ENCODE measurements around the gene NHEJ1. TPM values are rescaled to one million over a fixed set of nuclear protein-coding genes. Genes with fewer than 3 reads are reported as not detected.
"Not testable (repeated sequence)": the region's sequence is repeated elsewhere in the genome, so short reads cannot be mapped to it uniquely, and the experiment has no call there.

Gene NHEJ1
- total and polyA plus RNA-seq, 2 experiments from 2014 or later = 8.4 to 9.4 TPM

DNA sequence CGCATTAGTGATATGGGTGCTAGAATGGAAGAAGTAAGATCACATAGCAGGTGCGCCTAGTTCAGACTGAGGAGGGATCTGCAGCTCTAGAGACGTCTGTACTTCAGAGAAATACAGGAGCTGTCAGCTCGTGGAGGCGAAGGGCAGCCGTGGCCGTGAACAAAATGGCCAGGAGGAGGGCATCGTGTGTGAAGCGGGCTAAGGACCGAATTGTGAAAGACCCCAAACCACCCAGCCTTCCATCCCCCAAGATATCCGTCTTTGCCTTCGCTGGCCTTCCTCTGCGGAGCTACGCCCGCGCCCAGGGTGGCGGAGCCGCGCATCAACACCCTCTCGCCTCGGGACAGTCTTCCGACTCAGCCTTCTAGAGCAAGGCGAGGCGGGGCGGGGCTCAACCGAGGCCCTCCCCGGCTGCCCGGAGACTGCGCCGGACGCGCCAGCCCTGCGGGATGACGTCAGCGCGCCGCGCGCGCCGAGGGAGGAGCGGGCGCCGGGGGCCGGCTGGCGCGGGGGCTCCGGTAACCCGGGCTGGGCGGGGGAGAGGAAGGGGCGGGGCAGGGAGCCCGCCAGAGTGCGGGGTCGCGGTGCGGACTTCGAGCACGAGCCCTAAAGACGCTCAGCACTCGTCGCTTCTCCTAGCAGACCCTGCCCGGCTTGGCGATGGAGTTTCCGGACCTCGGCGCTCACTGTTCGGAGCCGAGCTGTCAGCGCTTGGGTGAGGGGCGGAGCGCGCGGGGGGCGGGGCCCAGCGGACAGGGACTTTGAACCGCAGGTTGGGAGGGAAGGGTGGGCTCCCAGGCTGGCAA lies 45.9 kb upstream of the NHEJ1 start, which contains the start of gene ZFAND2B:
Gene ZFAND2B, plus strand, starts transcription at position 455 of the 806 bp plus-strand sequence. Its CDS starts 206 bp downstream, at position 661.
- peak within 1 kb of the TSS; percentile 86 for H3K27ac ChIP-seq
- H3K27me3 ChIP-seq = no peaks in the 10 kb centered on the region
- DNase-seq (ENCODE audit: low read depth in 1 of 2, low spot score in 1 of 2) = peak; percentile 95 to 97
- peak within 1 kb of the TSS; percentile 69 for H3K4me3 ChIP-seq
- no peaks in the 10 kb centered on the region for H3K9me3 ChIP-seq (ENCODE audit: low read depth)
- no peaks in the 10 kb centered on the region for H3K4me1 ChIP-seq (ENCODE audit: low read depth)
- TF ChIP-seq, protein P1, sequence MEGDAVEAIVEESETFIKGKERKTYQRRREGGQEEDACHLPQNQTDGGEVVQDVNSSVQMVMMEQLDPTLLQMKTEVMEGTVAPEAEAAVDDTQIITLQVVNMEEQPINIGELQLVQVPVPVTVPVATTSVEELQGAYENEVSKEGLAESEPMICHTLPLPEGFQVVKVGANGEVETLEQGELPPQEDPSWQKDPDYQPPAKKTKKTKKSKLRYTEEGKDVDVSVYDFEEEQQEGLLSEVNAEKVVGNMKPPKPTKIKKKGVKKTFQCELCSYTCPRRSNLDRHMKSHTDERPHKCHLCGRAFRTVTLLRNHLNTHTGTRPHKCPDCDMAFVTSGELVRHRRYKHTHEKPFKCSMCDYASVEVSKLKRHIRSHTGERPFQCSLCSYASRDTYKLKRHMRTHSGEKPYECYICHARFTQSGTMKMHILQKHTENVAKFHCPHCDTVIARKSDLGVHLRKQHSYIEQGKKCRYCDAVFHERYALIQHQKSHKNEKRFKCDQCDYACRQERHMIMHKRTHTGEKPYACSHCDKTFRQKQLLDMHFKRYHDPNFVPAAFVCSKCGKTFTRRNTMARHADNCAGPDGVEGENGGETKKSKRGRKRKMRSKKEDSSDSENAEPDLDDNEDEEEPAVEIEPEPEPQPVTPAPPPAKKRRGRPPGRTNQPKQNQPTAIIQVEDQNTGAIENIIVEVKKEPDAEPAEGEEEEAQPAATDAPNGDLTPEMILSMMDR (IDR thresholded peaks at IDR 0.05; ENCODE audit: low read depth, low read length) = no peak
- H3K36me3 ChIP-seq = peaks cover 8% of the 10 kb centered on the region

DNA sequence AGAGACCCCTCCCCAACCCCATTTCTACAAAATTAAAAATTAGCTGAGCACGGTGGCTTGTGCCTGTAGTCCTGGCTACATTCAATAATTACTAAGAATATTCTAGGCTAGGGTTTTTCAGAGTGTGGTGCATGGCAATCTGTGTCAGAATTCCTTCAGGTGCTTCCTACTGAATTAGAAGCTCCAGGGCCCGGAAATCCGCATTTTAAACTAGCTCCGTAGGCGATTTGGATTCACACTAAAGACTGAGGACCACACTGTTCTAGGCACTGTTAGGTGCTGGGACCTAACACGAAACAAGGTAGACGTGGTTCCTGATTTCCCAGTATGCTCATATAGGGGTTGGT lies 45.3 kb upstream of the NHEJ1 start:
- Histone ChIP-seq H3K9me3 (ENCODE audit: low read depth) (no peaks in the 10 kb centered on the region), H3K36me3 (peaks cover 8% of the 10 kb centered on the region), H3K27me3 (no peaks in the 10 kb centered on the region), H3K27ac (peak overlapping the region; percentile 86), H3K4me1 (ENCODE audit: low read depth) (no peaks in the 10 kb centered on the region), H3K4me3 (peak overlapping the region; percentile 69)
- TF ChIP-seq, protein P1 (IDR thresholded peaks at IDR 0.05; ENCODE audit: low read depth, low read length) = no peak
- DNase-seq (ENCODE audit: low read depth in 1 of 2, low spot score in 1 of 2) = no peak

DNA sequence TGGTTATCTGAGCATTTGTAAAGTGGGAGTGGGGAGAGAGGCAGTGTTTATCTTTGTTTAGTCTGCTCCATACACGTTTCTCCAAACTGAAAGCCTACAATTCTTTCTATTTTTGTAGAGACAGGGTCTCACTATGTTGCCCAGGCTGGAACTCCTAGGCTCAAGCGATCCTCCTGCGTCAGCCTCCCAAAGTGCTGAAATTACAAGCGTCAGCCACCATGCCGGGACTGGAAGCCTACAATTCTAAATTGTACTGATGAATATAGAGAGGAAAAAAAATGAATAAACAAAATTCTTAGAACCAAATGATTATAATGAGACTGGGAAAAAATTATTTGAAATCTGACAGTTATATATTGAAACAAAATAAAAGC lies 44.5 kb upstream of the NHEJ1 start:
- Histone ChIP-seq H3K4me1 (ENCODE audit: low read depth) (no peaks in the 10 kb centered on the region), H3K36me3 (peaks cover 8% of the 10 kb centered on the region), H3K4me3 (no peak overlapping the region), H3K27me3 (no peaks in the 10 kb centered on the region), H3K9me3 (ENCODE audit: low read depth) (no peaks in the 10 kb centered on the region), H3K27ac (no peak overlapping the region)
- TF ChIP-seq, protein P1 (IDR thresholded peaks at IDR 0.05; ENCODE audit: low read depth, low read length) = no peak
- no peak for DNase-seq (ENCODE audit: low read depth in 1 of 2, low spot score in 1 of 2)

DNA sequence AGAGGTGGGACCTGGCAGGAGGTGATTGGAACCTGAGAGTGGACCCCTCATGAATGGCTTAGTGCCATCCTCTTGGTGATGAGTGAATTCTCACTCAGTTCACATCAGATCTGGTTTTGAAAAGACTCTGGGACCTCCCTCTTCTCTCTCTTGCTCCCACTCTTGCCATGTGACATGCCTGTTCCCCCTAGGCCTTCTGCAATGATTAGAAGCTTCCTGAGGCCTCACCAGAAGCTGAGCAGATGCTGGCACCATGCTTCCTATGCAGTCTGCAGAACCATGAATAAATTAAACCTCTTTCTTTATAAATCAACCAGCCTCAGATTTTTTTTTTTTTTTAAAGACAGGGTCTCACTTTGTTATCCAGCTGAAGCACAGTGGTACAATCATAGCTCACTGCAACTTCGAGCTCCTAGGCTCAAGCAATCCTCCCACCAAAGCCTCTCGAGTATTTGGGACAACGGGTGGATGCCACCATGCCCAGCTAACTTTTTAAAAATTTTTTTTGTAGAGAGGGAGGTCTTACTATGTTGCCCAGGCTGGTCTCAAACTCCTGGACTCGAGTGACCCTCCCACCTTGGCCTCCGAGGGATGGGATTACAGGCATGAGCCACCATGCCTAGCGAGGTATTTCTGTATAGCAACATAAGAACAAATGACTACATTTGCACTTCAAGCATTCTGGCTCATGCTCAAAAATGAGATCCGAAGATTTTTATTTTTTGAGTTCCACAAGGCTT lies 44.0 kb upstream of the NHEJ1 start:
- H3K9me3 ChIP-seq (ENCODE audit: low read depth) = no peaks in the 10 kb centered on the region
- peaks cover 8% of the 10 kb centered on the region for H3K36me3 ChIP-seq
- DNase-seq (ENCODE audit: low read depth in 1 of 2, low spot score in 1 of 2) = no peak
- H3K27ac ChIP-seq = no peak overlapping the region
- H3K4me3 ChIP-seq = no peak overlapping the region
- no peaks in the 10 kb centered on the region for H3K27me3 ChIP-seq
- TF ChIP-seq, protein P1 (IDR thresholded peaks at IDR 0.05; ENCODE audit: low read depth, low read length) = no peak
- H3K4me1 ChIP-seq (ENCODE audit: low read depth) = no peaks in the 10 kb centered on the region

DNA sequence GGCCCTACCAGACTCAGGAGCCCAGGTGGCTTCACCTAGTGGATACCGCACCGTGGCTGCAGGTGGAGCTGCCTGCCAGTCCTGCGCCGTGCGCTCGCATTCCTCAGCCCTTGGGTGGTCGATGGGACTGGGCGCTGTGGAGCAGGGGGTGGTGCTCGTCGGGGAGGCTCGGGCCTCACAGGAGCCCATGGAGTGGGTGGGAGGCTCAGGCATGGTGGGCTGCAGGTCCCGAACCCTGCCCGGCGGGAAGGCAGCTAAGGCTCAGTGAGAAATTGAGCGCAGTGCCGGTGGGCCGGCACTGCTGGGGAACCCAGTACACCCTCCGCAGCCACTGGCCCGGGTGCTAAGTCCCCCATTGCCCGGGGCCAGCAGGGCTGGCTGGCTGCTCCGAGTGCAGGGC lies 40.7 kb upstream of the NHEJ1 start:
- H3K27me3 ChIP-seq; DNase-seq (ENCODE audit: low read depth in 1 of 2, low spot score in 1 of 2); H3K4me1 ChIP-seq (ENCODE audit: low read depth); H3K36me3 ChIP-seq; H3K9me3 ChIP-seq (ENCODE audit: low read depth); H3K4me3 ChIP-seq; H3K27ac ChIP-seq: not testable (repeated sequence)

DNA sequence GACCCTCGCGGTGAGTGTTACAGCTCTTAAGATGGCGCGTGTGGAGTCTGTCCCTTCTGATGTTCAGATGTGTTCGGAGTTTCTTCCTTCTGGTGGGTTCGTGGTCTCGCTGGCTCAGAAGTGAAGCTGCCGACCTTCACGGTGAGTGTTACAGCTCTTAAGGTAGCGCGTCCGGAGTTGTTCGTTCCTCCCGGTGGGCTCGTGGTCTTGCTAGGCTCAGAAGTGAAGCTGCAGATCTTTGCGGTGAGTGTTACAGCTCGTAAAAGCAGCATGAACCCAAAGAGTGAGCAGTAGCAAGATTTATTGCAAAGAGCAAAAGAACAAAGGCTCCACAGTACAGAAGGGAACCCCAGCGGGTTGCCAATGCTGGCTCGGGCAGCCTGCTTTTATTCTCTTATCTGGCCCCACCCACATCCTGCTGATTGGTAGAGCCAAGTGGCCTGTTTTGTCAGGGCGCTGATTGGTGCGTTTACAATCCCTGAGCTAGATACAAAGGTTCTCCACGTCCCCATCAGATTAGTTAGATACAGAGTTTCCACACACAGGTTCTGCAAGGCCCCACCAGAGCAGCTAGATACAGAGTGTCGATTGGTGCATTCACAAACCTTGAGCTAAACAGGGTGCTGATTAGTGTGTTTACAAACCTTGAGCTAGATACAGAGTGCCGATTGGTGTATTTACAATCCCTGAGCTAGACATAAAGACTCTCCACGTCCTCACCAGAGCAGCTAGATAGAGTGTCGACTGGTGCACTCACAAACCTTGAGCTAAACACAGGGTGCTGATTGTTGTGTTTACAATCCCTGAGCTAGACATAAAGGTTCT lies 40.1 kb upstream of the NHEJ1 start:
- DNase-seq (ENCODE audit: low read depth in 1 of 2, low spot score in 1 of 2); H3K4me3 ChIP-seq; H3K36me3 ChIP-seq: not testable (repeated sequence)

More for the DNA sequence above, 40.1 kb upstream of the NHEJ1 start:
- H3K27me3 ChIP-seq; H3K27ac ChIP-seq; H3K9me3 ChIP-seq (ENCODE audit: low read depth); H3K4me1 ChIP-seq (ENCODE audit: low read depth): not testable (repeated sequence)
